GM12874 (cell line): ENCODE data around the gene CATSPER4.

Source experiments
- CTCF ChIP-seq: IDR thresholded peaks from 2 replicates; pipeline ENCODE4 v1.5.1; 2011; ENCODE audit warnings: low read depth, mild to moderate bottlenecking, control low read depth, low read length, moderate library complexity; ENCODE audit not compliant: insufficient read depth

CATSPER4 gene

GRCh38 chr1:26221094-26221493 lies 30.7 kb downstream of the CATSPER4 start:
- no peak for TF ChIP-seq CTCF

GRCh38 chr1:26224606-26225005 lies 34.2 kb downstream of the CATSPER4 start:
- TF ChIP-seq CTCF: no peak

- no peak for TF ChIP-seq CTCF
These were observed 34.8 kb downstream of the CATSPER4 start for GRCh38 chr1:26225033-26225831.

GRCh38 chr1:26233903-26234643 lies 43.7 kb downstream of the CATSPER4 start, which contains the start of gene CEP85:
CEP85 (plus strand) TSS chr1:26234200; CDS start chr1:26239784, 5,584 bp downstream.
- peak; percentile 93 for TF ChIP-seq CTCF

GRCh38 chr1:26234644-26235370 lies 44.4 kb downstream of the CATSPER4 start:
- TF ChIP-seq CTCF: 0 out of 2 replicates have a peak, but pooled peaks have one; percentile 20

GRCh38 chr1:26237230-26237966 lies 47.0 kb downstream of the CATSPER4 start:
- no peak for TF ChIP-seq CTCF
